ENCODE results near the gene TBL1X.

TBL1X gene

DNA sequence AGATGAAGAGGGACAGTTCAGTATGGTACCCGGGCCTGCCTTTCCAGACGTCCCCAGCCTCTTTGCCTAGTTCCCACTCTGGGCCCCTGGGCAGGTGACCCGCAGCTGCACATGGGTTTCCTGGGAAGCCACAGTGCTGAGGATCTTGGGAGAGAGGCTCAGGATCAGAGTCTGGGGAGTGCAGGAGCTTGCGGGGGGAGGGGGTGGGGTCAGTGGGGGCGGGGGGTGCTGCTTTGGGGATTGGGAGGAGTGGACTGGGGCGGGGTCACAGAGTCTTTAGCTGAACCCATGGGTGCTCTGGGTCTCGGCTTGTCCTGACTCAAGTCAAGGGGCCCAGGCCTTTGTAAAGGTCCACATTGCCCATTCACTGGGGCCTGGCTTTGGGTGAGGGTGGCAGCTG is 63.6 kb downstream of the TBL1X start:
- TF ChIP-seq TAF1 (IDR thresholded peaks at IDR 0.05; ENCODE audit: borderline replicate concordance, insufficient read depth, low read length) = no peak
- TF ChIP-seq POLR2AphosphoS5 (IDR thresholded peaks at IDR 0.05; ENCODE audit: low read depth, low read length) = no peak
- TF ChIP-seq, protein P1, sequence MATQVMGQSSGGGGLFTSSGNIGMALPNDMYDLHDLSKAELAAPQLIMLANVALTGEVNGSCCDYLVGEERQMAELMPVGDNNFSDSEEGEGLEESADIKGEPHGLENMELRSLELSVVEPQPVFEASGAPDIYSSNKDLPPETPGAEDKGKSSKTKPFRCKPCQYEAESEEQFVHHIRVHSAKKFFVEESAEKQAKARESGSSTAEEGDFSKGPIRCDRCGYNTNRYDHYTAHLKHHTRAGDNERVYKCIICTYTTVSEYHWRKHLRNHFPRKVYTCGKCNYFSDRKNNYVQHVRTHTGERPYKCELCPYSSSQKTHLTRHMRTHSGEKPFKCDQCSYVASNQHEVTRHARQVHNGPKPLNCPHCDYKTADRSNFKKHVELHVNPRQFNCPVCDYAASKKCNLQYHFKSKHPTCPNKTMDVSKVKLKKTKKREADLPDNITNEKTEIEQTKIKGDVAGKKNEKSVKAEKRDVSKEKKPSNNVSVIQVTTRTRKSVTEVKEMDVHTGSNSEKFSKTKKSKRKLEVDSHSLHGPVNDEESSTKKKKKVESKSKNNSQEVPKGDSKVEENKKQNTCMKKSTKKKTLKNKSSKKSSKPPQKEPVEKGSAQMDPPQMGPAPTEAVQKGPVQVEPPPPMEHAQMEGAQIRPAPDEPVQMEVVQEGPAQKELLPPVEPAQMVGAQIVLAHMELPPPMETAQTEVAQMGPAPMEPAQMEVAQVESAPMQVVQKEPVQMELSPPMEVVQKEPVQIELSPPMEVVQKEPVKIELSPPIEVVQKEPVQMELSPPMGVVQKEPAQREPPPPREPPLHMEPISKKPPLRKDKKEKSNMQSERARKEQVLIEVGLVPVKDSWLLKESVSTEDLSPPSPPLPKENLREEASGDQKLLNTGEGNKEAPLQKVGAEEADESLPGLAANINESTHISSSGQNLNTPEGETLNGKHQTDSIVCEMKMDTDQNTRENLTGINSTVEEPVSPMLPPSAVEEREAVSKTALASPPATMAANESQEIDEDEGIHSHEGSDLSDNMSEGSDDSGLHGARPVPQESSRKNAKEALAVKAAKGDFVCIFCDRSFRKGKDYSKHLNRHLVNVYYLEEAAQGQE (IDR thresholded peaks at IDR 0.05; ENCODE audit: insufficient read depth in 1 of 2, low read depth in 2 of 2, low read length in 2 of 2) = no peak
- TF ChIP-seq FOXP2 (optimal IDR thresholded peaks at IDR 0.05; ENCODE audit: borderline replicate concordance, extremely low read depth, extremely low read length, insufficient read depth) = no peak
- TF ChIP-seq SIN3A (IDR thresholded peaks at IDR 0.05; ENCODE audit: borderline replicate concordance, insufficient read depth, low read length) = no peak

- no peak for TF ChIP-seq SIN3A (IDR thresholded peaks at IDR 0.05; ENCODE audit: borderline replicate concordance, insufficient read depth, low read length)
- TF ChIP-seq, protein P1 (IDR thresholded peaks at IDR 0.05; ENCODE audit: insufficient read depth in 1 of 2, low read depth in 2 of 2, low read length in 2 of 2) = no peak
- no peak for TF ChIP-seq POLR2AphosphoS5 (IDR thresholded peaks at IDR 0.05; ENCODE audit: low read depth, low read length)
- TF ChIP-seq FOXP2 (optimal IDR thresholded peaks at IDR 0.05; ENCODE audit: borderline replicate concordance, extremely low read depth, extremely low read length, insufficient read depth) = no peak
- no peak for TF ChIP-seq TAF1 (IDR thresholded peaks at IDR 0.05; ENCODE audit: borderline replicate concordance, insufficient read depth, low read length)
Measured at GRCh38 chrX:9529223-9529622, 64.4 kb downstream of the TBL1X start.

DNA sequence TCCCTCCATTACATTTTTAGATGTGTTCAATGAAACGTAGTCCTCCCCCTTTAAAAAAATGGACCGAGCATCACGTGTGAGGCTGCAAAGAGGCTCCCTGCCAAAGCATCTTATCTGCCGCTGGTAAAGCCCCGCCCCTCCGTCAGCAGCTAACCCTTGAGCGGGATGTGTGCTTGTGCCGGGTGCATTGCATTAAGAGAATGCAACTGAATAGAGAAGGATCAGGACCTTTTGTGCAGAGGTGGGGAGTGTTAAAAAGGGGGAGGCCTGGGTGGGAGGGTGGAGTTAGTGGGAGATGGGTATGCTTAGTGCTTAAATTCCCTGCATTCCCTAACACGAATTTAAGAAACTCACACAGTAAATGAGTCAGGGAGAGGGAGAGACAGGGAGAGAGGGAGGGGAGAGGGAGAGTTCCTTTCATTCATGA is 66.0 kb downstream of the TBL1X start:
- no peak for TF ChIP-seq TAF1 (IDR thresholded peaks at IDR 0.05; ENCODE audit: borderline replicate concordance, insufficient read depth, low read length)

DNA sequence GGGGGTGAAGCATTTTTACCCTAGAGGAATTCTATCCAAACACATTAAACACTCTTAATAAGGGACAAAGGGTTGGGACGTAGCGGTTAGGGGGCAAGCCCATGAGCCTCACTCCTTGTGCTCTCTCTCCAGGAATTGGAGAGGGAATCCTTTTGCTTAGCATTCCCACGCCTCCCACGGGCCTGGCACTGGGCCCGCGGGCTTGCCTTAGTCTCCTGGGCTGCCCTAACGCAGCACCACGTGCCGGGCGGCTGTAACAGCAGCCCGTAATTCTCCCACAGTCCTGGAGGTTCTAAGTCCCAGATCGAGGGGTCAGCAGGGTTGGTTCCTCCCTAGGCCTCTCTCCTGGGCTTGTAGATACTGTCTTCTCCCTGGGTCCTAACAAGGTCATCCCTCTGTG is 67.5 kb downstream of the TBL1X start:
- TF ChIP-seq SIN3A (IDR thresholded peaks at IDR 0.05; ENCODE audit: borderline replicate concordance, insufficient read depth, low read length) = no peak
- no peak for TF ChIP-seq FOXP2 (optimal IDR thresholded peaks at IDR 0.05; ENCODE audit: borderline replicate concordance, extremely low read depth, extremely low read length, insufficient read depth)
- no peak for TF ChIP-seq TAF1 (IDR thresholded peaks at IDR 0.05; ENCODE audit: borderline replicate concordance, insufficient read depth, low read length)
- TF ChIP-seq, protein P1 (IDR thresholded peaks at IDR 0.05; ENCODE audit: insufficient read depth in 1 of 2, low read depth in 2 of 2, low read length in 2 of 2) = no peak
- TF ChIP-seq POLR2AphosphoS5 (IDR thresholded peaks at IDR 0.05; ENCODE audit: low read depth, low read length) = no peak

DNA sequence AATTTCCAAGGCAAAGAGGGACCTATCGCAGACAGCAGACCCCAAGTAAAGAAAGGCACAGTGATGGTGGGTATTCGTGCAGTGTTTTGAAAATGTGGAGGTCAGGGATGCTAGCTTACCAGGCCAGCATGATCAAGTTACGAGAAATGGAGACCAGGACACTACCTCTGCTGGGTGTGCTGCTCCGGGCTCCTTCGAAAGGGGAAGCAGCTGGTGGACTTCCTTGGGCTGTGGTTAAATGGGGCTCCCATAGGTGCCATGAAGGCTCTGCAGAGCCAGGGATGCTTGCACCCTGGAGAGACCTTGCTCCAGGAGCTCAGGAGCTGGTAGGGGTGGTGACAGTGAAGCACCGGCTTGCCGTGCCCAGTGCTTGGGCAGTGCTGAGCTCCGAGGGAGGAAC is 68.8 kb downstream of the TBL1X start:
- TF ChIP-seq, protein P1 (IDR thresholded peaks at IDR 0.05; ENCODE audit: insufficient read depth in 1 of 2, low read depth in 2 of 2, low read length in 2 of 2) = no peak
- TF ChIP-seq FOXP2 (optimal IDR thresholded peaks at IDR 0.05; ENCODE audit: borderline replicate concordance, extremely low read depth, extremely low read length, insufficient read depth) = no peak
- no peak for TF ChIP-seq TAF1 (IDR thresholded peaks at IDR 0.05; ENCODE audit: borderline replicate concordance, insufficient read depth, low read length)
- no peak for TF ChIP-seq POLR2AphosphoS5 (IDR thresholded peaks at IDR 0.05; ENCODE audit: low read depth, low read length)
- TF ChIP-seq SIN3A (IDR thresholded peaks at IDR 0.05; ENCODE audit: borderline replicate concordance, insufficient read depth, low read length) = no peak
